Measurements from ENCODE around the gene TTK. TPM values are rescaled to one million over a fixed set of nuclear protein-coding genes. Genes with fewer than 3 reads are reported as not detected.

Gene TTK
- total RNA-seq, 4 donors from 2014 or later: 1.4 to 4.5 (median 2.5) TPM

DNA sequence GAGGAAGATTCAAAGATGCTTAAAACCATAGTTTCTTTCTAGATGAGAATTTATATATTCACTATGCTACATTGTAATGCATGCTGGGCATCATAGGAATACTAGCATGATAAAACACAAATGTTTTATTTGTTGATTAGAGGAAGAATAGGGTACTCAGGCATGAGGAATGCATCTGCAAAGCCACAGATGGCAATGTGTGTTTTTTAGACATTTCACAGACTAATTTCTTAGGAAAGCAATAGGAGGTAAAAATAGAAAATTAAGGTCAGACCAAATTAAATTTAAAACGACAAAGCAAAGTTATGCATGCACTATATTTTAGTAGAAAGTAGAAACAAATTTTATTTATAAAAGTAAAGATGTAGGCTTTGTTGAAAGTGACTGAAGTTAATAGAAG, 2.1 kb downstream of the TTK start:
- intact Hi-C loops (cut with DNase I; ENCODE audit: low total_unique reads): no loop called here
- TF ChIP-seq, protein P1, sequence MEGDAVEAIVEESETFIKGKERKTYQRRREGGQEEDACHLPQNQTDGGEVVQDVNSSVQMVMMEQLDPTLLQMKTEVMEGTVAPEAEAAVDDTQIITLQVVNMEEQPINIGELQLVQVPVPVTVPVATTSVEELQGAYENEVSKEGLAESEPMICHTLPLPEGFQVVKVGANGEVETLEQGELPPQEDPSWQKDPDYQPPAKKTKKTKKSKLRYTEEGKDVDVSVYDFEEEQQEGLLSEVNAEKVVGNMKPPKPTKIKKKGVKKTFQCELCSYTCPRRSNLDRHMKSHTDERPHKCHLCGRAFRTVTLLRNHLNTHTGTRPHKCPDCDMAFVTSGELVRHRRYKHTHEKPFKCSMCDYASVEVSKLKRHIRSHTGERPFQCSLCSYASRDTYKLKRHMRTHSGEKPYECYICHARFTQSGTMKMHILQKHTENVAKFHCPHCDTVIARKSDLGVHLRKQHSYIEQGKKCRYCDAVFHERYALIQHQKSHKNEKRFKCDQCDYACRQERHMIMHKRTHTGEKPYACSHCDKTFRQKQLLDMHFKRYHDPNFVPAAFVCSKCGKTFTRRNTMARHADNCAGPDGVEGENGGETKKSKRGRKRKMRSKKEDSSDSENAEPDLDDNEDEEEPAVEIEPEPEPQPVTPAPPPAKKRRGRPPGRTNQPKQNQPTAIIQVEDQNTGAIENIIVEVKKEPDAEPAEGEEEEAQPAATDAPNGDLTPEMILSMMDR (IDR thresholded peaks at IDR 0.05): no peak
- no peak for TF ChIP-seq POLR2A (IDR thresholded peaks at IDR 0.05)
- no peak overlapping the region for H3K4me3 ChIP-seq (ENCODE audit: low read depth, poor library complexity, severe bottlenecking)
- WGBS, 2 donors: 85 to 91% methylated on average over 1 of the region's 1 CpG
- DNase-seq (ENCODE audit: low spot score in 2 of 2): no peak

DNA sequence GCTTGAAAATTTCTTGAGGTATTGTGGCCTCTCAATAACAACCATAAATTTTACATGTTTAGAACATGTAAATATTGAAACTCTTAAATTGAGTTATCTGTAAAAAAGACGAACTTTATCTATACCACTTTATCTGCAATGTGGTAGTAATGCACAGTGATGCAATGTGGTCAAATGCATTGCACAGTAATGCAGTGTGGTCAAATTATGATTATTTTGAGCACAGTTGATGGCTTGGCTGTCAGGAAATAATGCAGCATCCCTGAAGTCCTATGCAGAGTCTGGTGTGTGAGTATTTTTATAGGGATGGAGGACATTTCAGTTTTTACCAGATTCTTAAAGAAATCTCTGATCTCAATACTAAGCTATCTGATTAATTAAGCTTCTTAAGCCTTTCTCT, 5.1 kb downstream of the TTK start:
- intact Hi-C loops (cut with DNase I; ENCODE audit: low total_unique reads): no loop called here
- H3K4me3 ChIP-seq (ENCODE audit: low read depth, poor library complexity, severe bottlenecking): no peak overlapping the region
- TF ChIP-seq, protein P1 (IDR thresholded peaks at IDR 0.05): no peak
- TF ChIP-seq POLR2A (IDR thresholded peaks at IDR 0.05): no peak
- 87 to 93% methylated on average over 1 of the region's 1 CpG for WGBS, 2 donors
- no peak for DNase-seq (ENCODE audit: low spot score in 2 of 2)

DNA sequence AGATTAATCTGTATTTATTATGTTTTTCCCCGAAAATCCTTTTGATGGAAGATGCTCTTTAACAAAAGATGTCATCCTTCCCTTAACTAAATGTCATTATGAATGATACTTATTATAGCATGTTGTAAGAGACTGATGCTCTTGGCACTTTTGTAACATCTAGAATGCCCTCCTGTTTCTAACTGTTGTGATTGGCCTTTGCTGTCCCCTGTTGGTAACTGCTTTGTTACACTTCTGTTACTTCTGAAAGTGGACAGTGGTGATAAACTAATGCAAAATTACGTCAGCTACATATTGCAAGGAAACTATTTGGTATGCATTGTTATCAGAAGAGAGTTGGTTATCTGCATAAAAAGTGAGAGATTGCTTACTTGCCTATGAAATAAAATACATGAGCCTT, 5.8 kb downstream of the TTK start:
- TF ChIP-seq, protein P1 (IDR thresholded peaks at IDR 0.05): no peak
- no peak for TF ChIP-seq POLR2A (IDR thresholded peaks at IDR 0.05)
- 48 to 74% methylated on average over 2 of the region's 2 CpGs for WGBS, 2 donors
- intact Hi-C loops (cut with DNase I; ENCODE audit: low total_unique reads): no loop called here

DNA sequence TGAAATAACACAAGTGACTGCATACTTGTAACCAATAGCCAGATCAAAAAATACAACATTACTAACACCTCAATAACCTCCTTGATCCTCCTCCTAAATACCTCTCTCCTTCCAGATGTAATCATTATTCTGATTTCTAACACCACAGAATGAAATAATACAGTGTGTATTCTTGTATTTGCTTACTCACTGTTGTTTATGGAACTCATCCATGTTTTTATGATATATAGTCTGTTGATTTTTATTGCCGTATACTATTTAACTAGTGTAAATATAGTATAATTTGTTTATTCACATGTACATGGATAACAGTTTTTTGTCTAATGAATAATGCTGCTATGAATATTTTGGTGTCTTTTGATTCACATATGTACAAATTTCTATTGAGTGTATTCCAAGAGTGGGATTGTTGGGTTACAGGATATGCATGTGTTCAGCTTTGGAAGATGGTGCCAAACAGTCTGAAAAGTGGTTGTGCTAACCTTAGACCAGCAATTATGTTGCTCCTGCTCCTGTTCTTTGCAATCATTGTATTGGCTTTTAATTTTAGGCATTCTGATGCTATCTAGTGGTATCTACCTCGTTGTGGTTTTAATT, 11.5 kb downstream of the TTK start:
- intact Hi-C loops (cut with DNase I; ENCODE audit: low total_unique reads): no loop called here
- no peak for DNase-seq (ENCODE audit: low spot score in 2 of 2)
- no peak overlapping the region for H3K4me3 ChIP-seq (ENCODE audit: low read depth, poor library complexity, severe bottlenecking)
- TF ChIP-seq, protein P1 (IDR thresholded peaks at IDR 0.05): no peak
- no peak for TF ChIP-seq POLR2A (IDR thresholded peaks at IDR 0.05)
- 67 to 68% methylated on average over 2 of the region's 2 CpGs for WGBS, 2 donors

More for the DNA sequence above, 5.8 kb downstream of the TTK start:
- H3K4me3 ChIP-seq (ENCODE audit: low read depth, poor library complexity, severe bottlenecking): no peak overlapping the region
- DNase-seq (ENCODE audit: low spot score in 2 of 2): no peak

DNA sequence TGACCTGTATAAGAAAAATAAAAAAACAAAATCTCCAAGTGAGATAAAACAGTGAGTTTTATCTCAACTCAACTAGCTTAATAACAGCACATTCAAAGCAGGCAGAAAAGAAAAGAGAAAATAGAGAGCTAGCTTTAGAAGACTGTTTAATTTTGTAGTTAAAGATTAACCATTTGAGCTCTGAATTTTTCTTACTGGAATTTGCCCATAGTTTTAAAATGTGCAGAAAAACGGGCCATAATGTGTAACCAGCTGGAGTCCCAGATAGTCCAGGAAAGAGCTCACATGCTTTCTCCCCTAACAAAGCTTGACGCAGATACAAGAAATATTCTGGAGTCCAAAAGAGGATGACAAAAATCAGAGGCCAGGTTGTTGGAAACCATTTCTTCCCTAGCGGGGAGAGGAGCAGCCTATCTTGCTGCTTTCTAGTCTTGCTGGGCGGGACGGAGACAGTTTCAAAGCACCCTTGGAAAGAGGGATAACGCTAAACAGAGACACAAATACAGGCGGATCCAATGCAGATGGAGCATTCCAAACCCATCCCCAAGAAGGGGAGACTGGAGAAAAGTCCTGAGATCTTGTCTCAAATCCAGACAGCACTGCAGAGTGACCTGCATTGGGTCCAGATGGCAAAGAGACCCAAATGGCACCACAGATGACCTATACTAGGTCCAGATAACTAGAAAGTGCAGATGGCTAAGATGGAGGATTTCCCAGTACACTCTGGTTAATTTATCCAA, 16.1 kb downstream of the TTK start:
- intact Hi-C loops (cut with DNase I; ENCODE audit: low total_unique reads): no loop called here
- H3K4me3 ChIP-seq (ENCODE audit: low read depth, poor library complexity, severe bottlenecking): no peak overlapping the region
- WGBS, 2 donors: 93 to 94% methylated on average over 7 of the region's 7 CpGs
- TF ChIP-seq, protein P1 (IDR thresholded peaks at IDR 0.05): no peak
- no peak for TF ChIP-seq POLR2A (IDR thresholded peaks at IDR 0.05)
- DNase-seq (ENCODE audit: low spot score in 2 of 2): no peak
